Pancreas (tissue), 10 donors: Measurements from ENCODE around the gene ZNF496. TPM values are rescaled to one million over a fixed set of nuclear protein-coding genes. Genes with fewer than 3 reads are reported as not detected.
"Not testable (repeated sequence)": the region's sequence is repeated elsewhere in the genome, so short reads cannot be mapped to it uniquely, and the experiment has no call there.

ENCODE experiments used
- ATAC-seq, 4 donors: fragments of 200-7000 bp; cut with Tn5 transposase; one replicate each; pipeline versions ENCODE4 v1.8.0 to v1.9.1; 2020; ENCODE audit warnings: mild to moderate bottlenecking in 4 of 4, moderate library complexity in 4 of 4
- DNase-seq, 6 donors: peaks; one replicate each; pipeline ENCODE4 v3.0.0-alpha.2; 2020
- FAIRE-seq: peaks from 2 replicates; lab custom pipeline; 2012; peaks lifted over from hg19 to GRCh38; lab: Jason Lieb, UNC
- H3K27ac ChIP-seq, 4 donors: fragments of 200-600 bp; sonication (generic); 1 replicate in 3 of 4; 2 replicates in 1 of 4; pipeline versions ENCODE4 v1.5.0 to v1.8.0; 2020
- H3K27me3 ChIP-seq, 4 donors: fragments of 200-600 bp; one replicate each; pipeline ENCODE4 v1.8.0; 2021
- H3K36me3 ChIP-seq, 3 donors: fragments of 200-600 bp; sonication (generic) in 1 of 3; one replicate each; pipeline versions ENCODE4 v1.5.0 to v1.8.0; 2020 to 2021
- H3K4me1 ChIP-seq, 3 donors: fragments of 200-600 bp; one replicate each; pipeline ENCODE4 v1.8.0; 2021
- H3K4me3 ChIP-seq, 4 donors: fragments of 200-600 bp; sonication (generic) in 2 of 4; one replicate each; pipeline versions ENCODE4 v1.5.0 to v1.8.0; 2020 to 2021
- H3K9me3 ChIP-seq, 4 donors: fragments of 200-600 bp; one replicate each; pipeline ENCODE4 v1.8.0; 2021
- WGBS, 2 donors: extraction: QIAGEN DNeasy Blood & Tissue Kit; methylation state at CpG; one replicate each; pipeline ENCODE4 v1.1.7; 2013; 5-methylcytosine and 5-hydroxymethylcytosine counted together
- intact Hi-C, 3 donors: fragments of 100-400 bp; cut with DNase I; formaldehyde crosslinking; loops; one replicate each; pipeline versions ENCODE4 v1.11.1 to v1.14.2; 2022
- polyA plus RNA-seq, 2 donors: library from polyadenylated mRNA; stranded (reverse); fragments of 200-250 nt; gene quantifications; one replicate each; pipeline ENCODE4 v1.2.3, GENCODE V29; 2013
- total RNA-seq, 6 donors: library from RNA; stranded (reverse); fragmentation: NEBNext Ultra II Directional in 4 of 6; extraction: Animal tissue kit (Norgen Biotek cat#: 25700) in 4 of 6; gene quantifications; one replicate each; pipeline versions ENCODE4 v1.2.1 to v1.2.4, GENCODE V29; 2021 to 2023
- TF ChIP-seq, protein P1 (sequence below), 4 donors: fragments of 200-600 bp; sonication (generic) in 3 of 4; IDR thresholded peaks; one replicate each; pipeline versions ENCODE4 v1.5.0 to v1.8.0; 2021; ENCODE audit warnings: antibody characterized with exemption in 4 of 4
- donor health status: healthy with polysubstance abuse.
- donor health status: DM: no; HTN: no; CAD: no; lungs with moderate emphysema.
- donor health status: DM: no; HTN: no; CAD: no.
- donor health status: control.
- donor health status: control.
- donor health status: Bipolar disorder and iron deficiency.
- donor health status: DM: yes; HTN: yes; CAD: no.
- donor health status: DM: no; HTN: no; CAD: no.
- donor health status: DM: no; HTN: no; CAD: no.
- donor health status: DM: yes; HTN: yes; CAD: no.

The ZNF496 gene
- total and polyA plus RNA-seq, 8 donors: 11.4 to 24.4 (median 18.8) TPM

DNA sequence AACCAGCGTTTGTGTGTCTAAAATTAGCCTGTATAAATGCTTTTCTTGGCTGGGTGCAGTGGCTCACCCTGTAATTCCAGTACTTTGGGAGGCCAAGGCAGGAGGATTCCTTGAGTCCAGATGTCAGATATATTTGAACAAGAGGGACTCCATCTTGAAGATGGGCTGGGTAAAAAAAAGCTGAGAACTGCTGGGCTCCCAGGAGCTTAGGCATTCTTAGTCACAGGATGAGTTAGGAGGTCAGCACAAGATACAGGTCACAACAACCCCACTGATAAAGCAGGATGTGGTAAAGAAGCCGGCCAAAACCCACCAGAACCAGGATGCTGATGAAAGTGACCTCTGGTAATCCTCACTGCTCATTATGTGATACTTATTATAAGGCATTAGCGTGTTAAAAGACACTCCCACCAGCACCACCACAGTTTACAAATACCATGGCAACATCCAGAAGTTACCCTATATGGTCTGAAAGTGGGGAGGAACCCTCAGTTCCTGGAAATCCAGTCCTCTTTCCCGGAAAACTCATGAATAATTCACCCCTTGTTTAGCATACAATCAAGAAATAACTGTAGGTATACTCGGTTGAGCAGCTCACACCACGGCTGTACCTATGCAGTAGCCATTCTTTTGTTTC lies 36.2 kb upstream of the ZNF496 start:
- TF ChIP-seq, protein P1, sequence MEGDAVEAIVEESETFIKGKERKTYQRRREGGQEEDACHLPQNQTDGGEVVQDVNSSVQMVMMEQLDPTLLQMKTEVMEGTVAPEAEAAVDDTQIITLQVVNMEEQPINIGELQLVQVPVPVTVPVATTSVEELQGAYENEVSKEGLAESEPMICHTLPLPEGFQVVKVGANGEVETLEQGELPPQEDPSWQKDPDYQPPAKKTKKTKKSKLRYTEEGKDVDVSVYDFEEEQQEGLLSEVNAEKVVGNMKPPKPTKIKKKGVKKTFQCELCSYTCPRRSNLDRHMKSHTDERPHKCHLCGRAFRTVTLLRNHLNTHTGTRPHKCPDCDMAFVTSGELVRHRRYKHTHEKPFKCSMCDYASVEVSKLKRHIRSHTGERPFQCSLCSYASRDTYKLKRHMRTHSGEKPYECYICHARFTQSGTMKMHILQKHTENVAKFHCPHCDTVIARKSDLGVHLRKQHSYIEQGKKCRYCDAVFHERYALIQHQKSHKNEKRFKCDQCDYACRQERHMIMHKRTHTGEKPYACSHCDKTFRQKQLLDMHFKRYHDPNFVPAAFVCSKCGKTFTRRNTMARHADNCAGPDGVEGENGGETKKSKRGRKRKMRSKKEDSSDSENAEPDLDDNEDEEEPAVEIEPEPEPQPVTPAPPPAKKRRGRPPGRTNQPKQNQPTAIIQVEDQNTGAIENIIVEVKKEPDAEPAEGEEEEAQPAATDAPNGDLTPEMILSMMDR (IDR thresholded peaks at IDR 0.05): no peak
- Histone ChIP-seq H3K27ac (no peak overlapping the region), H3K9me3 (no peaks in the 10 kb centered on the region), H3K4me1 (no peaks in the 10 kb centered on the region), H3K36me3 (no peaks in the 10 kb centered on the region), H3K27me3 (peaks cover 0 to 5% (median 0%) of the 10 kb centered on the region in 4 donors), H3K4me3 (no peak overlapping the region)
- WGBS, 2 donors: 41 to 59% methylated on average over 6 of the region's 6 CpGs
- no peak for ATAC-seq
- no peak for FAIRE-seq
- intact Hi-C loops: no loop called here
- DNase-seq: no peak

DNA sequence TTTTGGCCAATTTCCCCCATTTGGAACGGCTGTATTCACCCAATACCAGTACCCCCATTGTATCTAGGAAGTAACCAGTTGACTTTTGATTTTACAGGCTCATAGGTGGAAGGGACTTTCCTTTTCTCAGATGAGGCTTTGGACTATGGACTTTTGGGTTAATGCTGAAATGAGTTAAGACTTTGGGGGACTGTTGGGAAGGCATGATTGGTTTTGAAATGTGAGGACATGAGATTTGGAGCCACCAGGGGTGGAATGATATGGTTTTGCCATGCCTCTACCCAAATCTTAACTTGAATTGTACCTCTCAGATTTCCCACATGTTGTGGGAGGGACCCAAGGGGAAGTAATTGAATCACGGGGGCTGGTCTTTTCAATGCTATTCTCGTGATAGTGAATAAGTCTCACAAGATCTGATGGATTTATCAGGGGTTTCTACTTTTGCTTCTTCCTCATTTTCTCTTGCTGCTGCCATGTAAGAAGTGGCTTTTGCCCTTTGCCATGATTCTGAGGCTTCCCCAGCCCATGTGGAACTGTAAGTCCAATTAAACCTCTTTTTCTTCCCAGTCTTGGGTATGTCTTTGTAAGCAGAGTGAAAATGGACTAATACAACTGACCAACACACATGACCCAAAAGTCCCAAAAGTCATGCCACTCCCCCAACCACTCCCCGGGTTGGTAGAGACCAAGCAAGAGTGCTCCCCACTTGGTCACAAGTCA lies 35.4 kb upstream of the ZNF496 start:
- WGBS, 2 donors: 61 to 69% methylated on average over 4 of the region's 4 CpGs
- TF ChIP-seq, protein P1 (IDR thresholded peaks at IDR 0.05): no peak
- FAIRE-seq (no peak), DNase-seq (no peak), ATAC-seq (no peak)
- intact Hi-C loops: no loop called here
- Histone ChIP-seq H3K4me3 (no peak overlapping the region), H3K4me1 (no peaks in the 10 kb centered on the region), H3K27ac (no peak overlapping the region), H3K9me3 (no peaks in the 10 kb centered on the region), H3K36me3 (no peaks in the 10 kb centered on the region), H3K27me3 (peaks cover 0 to 5% (median 0%) of the 10 kb centered on the region in 4 donors)

DNA sequence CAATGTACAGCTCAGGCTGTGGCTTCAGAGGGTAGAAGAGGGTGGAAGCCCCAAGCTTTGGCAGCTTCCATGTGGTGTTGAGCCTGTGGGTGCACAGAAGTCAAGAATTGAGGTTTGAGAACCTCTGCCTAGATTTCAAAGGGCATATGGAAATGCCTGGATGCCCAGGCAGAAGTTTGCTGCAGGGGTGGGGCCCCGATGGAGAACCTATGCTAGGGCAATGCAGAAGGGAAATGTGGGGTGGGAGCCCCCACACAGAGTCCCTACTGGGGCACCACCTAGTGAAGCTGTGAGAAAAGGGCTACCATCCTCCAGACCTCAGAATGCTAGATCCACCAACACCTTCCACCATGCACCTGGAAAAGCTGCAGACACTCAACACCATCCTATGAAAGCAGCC lies 34.7 kb upstream of the ZNF496 start:
- H3K27ac ChIP-seq, ATAC-seq, H3K36me3 ChIP-seq, DNase-seq, H3K27me3 ChIP-seq, H3K4me1 ChIP-seq, intact Hi-C loops, H3K9me3 ChIP-seq, H3K4me3 ChIP-seq, FAIRE-seq: not testable (repeated sequence)
- WGBS, 2 donors: 64 to 80% methylated on average over 1 of the region's 1 CpG

DNA sequence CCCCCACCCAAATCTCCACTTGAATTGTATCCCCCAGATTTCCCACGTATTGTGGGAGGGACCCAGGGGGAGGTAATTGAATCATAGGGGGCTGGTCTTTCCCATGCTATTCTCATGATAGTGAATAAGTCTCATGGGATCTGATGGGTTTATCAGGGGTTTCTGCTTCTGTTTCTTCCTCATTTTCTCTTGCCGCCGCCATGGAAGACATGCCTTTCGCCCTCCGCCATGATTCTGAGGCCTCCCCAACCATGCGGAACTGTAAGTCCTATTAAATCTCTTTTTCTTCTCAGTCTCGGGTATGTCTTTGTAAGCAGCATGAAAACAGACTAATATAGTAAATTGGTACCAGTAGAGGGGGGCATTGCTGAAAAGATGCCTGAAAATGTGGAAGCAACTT lies 33.4 kb upstream of the ZNF496 start:
- peaks cover 0 to 5% (median 0%) of the 10 kb centered on the region in 4 donors for H3K27me3 ChIP-seq
- TF ChIP-seq, protein P1 (IDR thresholded peaks at IDR 0.05): no peak
- intact Hi-C loops: no loop called here
- no peaks in the 10 kb centered on the region for H3K9me3 ChIP-seq
- FAIRE-seq (no peak), DNase-seq (no peak), ATAC-seq (no peak)
- no peak overlapping the region for H3K4me3 ChIP-seq
- no peaks in the 10 kb centered on the region for H3K36me3 ChIP-seq
- 76 to 86% methylated on average over 7 of the region's 7 CpGs for WGBS, 2 donors
- no peak overlapping the region for H3K27ac ChIP-seq
- H3K4me1 ChIP-seq: no peaks in the 10 kb centered on the region

DNA sequence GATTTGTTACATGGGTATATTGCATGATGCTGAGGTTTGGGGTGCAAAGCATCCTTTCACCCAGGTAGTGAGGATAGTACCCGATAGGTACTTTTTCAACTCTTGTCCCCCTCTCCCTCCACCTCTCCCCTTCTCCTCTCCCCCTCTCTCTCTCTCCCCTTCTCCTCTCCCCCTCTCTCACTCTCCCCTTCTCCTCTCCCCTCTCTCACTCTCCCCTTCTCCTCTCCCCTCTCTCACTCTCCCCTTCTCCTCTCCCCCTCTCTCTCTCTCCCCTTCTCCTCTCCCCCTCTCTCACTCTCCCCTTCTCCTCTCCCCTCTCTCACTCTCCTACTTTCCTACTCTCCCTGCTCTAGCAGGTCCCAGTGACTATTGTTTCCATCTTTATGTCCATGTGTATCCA lies 31.3 kb upstream of the ZNF496 start:
- H3K27me3 ChIP-seq, H3K36me3 ChIP-seq, H3K4me3 ChIP-seq, H3K9me3 ChIP-seq, H3K4me1 ChIP-seq, FAIRE-seq, DNase-seq, ATAC-seq, H3K27ac ChIP-seq, intact Hi-C loops: not testable (repeated sequence)
- 79 to 94% methylated on average over 1 of the region's 1 CpG for WGBS, 2 donors

DNA sequence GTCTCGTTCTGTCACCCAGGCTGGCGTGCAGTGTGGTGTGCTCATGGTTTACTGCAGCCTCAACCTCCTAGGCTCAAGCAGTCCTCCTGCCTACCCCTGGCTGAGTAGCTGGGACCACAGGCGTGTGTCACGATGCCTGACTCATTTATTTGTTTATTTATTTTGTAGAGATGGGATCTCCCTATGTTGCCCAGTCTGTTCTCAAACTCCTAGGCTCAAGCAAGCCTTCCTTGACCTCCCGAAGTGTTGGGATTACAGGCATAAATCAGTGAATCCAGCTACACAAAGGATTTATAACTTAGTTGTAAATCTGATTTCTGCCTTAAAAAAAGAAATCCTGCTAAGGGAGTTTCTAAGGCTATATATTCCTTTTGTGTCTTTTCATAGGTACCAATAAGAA lies 30.5 kb upstream of the ZNF496 start:
- 63 to 73% methylated on average over 5 of the region's 5 CpGs for WGBS, 2 donors
- H3K9me3 ChIP-seq: no peaks in the 10 kb centered on the region
- H3K4me3 ChIP-seq: no peak overlapping the region
- H3K27ac ChIP-seq: no peak overlapping the region
- H3K4me1 ChIP-seq: no peaks in the 10 kb centered on the region
- TF ChIP-seq, protein P1 (IDR thresholded peaks at IDR 0.05): no peak
- peaks cover 0 to 5% (median 0%) of the 10 kb centered on the region in 4 donors for H3K27me3 ChIP-seq
- FAIRE-seq: no peak
- no peaks in the 10 kb centered on the region for H3K36me3 ChIP-seq
- ATAC-seq: no peak
- no peak for DNase-seq
- intact Hi-C loops: no loop called here
